Measurements from ENCODE around the gene CXCR4.

CXCR4 gene

DNA sequence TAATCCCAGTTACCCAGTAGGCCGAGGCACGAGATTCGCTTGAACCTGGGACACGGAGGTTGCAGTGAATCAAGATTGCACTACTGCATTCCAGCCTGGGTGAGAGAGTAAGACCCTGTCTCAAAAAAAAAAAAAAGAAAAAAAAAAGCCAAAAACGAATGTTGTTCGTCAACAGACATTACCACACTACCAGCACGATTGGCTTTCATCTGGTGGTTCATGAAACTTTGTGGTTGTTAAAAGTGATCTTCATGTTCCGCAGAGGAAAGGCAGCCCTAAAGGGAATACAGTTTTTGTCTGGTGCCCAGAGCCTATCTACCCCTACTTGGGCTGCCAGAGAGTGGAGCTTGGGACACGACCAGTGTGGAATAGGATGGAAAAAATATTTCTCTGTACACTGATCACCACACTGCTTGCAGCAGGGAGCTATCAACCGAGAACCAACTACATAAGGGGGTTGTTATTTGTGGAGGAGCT is 13.6 kb upstream of the CXCR4 start:
- no peak for DNase-seq

DNA sequence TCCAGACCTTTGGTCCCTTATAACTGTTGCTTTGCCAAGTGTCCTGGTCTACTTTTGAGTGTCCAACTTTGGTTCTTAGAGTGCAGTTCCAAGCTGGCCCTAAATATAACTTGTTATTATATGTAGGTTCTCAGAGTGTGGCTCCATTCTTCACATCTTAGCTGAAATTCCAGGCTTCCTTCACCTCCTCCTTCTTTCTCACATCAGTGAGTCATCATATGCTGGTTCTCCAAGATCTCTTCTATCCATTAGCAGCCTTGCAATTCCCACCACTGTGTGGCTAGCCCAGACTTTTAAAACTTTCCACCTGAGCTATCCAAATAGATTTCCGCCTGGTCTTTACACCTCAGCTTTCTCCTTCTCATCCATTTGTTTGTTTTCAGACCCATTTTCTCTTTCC is 12.6 kb upstream of the CXCR4 start:
- no peak for DNase-seq

DNA sequence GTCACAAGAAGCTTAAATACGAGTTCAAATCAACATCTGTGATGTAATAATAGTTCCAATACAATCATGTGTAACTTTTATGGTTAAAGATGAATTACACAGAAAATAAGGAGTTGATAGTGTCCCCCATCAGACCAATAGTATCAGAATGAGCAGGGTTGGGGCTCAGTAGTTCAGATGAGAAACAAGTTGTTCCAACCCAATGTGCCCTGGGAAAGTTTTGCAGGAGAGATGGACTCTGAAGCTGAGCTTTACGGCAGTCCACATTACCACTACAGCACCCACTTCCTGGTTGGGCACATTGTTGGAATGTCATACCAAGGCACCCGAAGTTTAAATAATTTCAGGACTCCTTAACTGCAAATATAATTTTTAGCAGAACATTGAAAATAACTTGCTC is 12.1 kb upstream of the CXCR4 start:
- no peak for DNase-seq

DNA sequence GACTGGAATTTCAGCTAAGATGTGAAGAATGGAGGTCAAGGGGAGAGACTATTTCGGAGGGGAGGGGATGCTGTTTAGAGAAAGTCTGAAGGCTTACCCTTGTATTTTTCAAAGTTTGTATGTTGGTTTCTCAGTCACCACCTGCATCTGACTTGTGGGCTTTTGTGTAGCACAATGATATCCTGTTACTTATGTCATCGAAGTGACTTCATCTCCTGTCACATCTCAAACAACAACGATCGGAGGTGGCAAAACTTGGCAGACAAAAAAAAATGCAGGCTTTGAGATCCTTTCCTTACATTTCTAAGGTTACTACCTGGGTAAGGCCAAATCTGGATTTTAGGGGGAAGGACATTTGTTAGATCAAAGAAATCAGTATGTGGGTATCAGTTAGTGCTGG is 11.7 kb upstream of the CXCR4 start:
- no peak for DNase-seq

DNA sequence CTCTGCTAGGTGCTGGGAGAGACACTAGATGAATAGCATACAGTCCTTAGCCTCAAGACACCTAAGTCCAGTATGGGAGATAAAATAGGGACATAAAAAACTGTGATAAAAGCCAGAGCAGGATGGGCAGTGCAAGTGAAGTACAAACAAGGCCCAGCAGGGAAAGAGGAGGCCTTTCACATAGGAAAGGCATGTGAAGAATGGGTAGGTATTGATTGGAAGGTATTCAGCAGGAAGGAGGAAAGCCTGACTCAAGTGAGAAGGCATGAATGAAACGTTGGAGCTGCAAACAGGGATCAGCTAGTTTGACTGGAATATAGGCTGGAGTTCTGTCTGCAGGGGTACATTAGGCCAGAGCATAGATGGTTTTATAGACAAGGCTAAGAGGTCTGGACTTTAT is 11.0 kb upstream of the CXCR4 start:
- DNase-seq, result no peak

DNA sequence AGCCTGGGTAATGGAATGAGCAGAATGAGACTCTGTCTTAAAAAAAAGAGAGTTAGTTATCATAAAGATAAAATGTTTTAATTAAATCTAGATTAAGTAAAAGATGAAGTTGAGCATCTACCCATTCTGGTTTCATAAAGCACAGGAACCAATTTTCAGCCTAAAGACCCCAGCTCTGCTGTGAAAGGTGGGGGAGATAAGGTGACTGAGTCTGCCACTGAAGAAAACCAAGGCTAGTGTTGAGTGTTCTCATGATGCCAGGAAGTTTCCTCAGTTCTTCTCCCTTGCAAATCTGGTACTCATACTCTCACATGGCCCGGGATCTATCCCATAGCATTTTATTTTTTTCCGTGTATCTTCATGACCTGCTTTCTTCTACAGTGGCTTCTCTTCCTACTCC is 10.4 kb upstream of the CXCR4 start:
- DNase-seq, result no peak

DNA sequence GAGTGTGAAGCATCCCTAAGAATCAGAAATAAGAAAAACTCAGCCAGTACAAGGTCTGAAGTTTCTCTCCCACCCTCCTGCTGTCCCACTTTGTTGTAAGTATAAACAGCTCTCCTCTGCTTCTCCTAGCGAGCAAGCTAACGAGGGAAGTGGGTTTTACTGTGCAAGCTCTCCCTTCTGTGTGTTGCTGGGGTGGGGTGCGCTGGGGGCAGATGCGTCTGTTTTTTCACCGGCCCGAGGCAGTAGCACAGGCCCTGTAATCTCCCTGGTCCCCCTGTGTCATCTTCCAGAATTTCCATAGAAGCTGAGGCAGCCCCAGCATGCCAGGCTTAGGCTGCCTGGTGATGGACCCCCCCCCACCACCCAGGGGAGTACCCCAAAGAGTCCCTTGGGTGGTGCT is 9.4 kb upstream of the CXCR4 start:
- no peak for DNase-seq

DNA sequence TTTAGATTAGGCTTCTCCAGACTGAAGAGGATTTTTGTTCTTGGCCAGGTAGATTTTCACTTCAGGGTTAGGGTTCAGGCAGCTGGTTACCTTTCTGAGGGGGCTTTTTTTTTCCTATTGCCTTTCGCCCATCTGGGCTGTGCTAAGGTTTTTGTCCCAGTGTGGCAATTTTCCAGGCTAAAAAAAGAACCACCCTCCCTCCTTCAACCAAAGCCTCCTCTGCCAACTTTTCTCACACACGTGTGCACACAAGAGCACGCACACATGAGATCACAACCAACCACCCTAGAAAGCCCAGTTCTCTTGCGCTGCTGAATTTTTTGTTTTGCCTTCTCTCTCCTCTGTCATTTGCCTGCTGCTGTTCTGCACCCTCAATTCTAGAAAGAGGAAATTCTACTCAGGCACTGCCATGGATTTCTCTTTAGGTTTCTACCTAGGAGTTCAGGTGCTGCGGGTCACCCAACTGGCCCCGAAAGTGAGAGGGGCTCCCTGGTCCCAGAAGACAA is 8.5 kb upstream of the CXCR4 start:
- peak; percentile 47 for DNase-seq

DNA sequence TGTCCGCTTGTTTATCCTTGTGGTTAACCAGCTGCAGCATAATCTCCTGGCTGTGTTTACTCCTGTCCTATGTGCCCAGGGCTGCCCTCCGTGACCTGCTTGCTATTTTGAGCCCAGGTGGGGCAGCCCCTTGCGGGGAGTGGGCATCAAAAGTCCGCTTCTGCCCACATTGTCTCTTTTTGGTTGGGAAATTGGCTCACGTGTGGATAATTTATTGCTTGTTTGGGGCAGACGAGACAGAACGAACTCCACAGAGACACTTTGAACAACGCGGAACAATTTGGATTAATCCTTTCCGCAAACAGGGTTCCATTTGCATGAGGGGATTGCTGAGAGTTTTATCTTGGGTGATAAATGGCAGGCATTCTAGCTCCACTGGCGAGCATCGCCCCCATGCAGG is 8.1 kb upstream of the CXCR4 start:
- DNase-seq, result no peak

DNA sequence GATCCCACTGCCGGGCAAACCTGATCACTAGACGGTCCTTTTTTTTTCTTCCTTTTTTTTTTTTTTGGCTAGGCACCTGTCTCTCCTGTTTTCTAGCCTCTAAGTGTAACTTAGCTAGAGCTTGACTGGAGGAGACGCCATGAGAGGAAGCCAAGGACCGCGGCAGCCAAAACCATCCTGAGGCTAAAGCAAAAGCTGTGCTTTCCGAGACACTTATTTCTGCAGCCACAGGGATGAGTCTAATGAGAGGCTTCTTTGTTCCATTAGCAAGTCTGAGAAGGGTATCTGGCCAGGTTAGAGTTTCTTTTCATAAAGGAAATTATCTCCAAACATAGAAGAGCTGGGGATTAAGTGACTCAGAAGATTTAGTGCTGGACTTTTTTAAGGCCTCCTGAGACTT is 7.3 kb upstream of the CXCR4 start:
- no peak for DNase-seq

DNA sequence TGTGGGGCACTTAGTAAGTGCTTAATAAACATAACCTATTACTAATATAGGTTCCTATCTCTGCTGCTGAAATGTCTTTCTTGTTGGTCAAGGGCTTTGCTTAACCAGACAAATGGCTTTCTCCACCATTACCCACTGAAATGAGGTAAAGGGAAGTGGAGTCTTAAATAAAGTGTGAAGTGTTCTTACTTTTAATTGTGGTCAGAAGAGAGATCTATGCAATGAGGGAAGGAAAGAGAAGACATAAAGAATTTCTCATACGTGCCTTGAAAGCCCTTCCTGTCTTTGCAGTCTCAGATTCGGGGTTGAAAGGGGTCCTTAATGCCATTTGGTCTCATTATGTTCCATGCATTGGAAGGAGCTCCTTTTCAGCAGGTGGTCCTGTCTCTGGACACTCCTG is 6.9 kb upstream of the CXCR4 start:
- DNase-seq, result no peak

DNA sequence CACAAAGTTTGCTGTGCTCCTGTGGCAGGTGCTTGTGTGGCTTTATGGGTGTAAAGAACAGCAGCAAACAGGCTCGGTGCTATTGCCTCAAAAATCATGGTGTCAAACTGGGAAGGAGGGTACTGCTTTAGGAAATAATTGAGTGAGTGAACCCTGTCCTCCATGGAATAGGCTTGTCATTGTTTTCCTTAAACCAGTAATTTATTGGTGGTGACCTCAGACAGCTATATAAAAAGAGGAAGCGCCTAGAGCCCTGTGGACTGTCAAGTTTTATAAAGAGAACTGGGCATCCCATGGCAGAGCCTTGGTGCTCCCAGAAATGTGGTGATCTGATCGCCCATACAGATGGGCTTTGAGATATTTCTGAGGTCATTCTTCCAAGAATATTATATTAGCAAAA is 4.7 kb upstream of the CXCR4 start:
- no peak for DNase-seq

DNA sequence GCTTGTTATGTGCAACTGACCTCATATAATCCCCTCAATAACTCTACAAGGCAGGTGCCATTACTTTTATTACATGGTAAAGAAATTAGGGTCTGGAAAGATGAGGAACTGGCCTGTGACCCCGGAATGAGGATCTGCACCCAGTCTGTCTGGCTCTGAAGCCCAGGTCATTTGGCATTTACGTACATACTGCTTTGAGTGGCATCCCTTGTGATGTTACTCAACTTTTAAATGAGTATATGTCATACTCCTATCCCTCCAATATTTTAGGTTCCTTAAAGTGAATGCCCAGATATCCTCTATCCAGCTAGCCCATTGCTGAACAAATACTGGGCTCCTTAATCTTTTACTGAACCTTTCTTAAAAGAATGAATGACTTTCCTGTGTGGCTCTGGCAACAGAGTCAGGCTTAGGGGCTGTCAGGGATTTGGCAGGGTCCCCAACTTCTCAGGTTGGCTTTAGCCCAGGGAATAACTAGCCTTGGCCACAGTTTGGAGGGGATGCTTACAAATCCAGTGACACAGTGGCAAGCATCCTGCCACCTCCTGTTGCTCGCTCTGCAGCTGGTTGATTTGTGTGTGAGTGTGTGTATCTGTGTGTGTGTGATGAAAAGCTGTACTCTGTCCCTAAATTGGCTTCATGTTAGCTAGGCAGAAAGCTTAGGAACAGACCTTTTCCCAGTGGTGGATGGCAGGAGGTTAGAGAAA is 3.4 kb upstream of the CXCR4 start:
- no peak for DNase-seq

DNA sequence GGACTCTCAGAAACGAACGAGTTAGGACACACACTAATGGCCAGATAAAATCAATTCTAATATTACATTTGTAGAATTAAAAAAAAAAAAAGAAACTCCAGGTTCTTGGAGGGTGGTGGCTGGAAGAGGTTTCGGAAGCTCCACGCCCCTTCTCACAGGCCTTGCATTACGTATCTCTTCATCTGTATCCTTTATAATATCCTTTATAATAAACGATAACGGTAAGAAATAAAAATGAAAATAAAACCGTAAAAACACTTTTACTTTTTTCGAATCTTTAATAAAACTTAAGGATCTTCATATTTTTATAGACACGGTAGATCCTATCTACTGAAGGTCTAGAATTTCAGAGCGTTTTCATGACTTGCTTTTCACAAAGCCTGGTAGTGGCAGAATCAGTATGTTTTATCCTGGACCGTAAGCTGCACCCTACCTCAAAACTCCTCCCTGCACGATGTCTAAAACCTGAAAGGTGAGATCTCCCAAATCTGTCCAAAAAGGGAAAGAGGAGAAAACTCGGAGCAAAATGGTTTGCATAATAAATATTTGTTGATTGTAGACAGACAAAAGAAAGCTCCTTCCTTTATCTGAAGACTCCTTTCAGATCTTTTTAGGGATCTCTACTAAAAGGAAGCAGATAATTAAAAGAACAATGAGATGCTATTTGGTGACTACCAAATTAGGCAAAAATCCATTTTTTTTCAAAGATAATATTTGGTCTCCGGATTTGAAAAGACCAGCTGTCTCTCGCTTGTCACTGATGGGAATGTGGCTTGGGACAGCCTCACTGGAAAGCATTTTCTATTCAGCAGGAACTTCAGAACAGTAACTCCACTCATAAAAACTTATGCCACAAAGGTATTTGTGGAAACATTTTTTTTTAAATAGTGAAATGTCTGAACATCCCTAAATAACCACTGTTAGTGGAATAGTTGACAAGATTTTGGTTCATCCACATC is 2.0 kb upstream of the CXCR4 start:
- peak; percentile 44 for DNase-seq

DNA sequence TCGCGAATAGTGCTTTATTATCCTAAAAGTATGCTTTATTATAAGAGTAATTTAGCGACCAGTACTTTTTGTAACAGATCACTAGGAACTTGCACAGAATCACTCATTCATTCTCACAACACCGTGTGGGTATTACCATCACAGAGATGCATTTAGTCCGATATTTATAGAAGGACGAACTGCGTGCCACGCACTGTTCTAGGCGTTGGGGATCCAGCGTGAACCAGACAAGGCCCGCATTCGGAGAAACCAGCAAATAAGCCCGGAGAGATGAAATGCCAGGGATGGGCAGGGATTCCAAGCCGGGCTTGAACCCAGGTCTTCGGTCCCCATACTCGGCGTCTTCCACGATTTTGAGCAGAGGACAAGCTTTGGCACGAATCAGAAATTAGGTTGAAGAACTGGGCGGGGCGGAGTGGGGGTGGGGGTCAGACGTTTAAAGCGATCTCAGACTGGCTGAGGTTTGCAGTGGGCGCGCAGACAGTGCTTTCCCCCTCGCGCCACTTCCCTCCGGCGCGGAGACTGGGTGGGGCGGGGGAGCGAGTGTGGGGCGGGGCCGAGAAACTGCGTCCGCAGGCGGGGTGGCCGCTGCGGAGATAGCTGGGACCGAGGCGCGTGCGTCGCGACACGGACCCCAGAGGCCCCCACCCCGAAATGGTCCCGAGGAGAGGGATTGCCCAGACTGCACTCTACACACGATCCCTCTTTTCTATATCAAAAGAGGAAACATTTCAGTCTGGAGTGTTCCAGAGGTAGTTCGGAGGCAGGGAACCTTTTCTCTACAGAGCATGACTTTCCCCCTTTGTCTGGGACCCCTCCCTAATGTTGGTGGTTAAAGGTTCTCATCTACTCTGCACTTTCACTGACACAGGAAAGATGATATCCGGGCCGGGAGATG is 1.1 kb upstream of the CXCR4 start:
- peak; percentile 84 for DNase-seq

DNA sequence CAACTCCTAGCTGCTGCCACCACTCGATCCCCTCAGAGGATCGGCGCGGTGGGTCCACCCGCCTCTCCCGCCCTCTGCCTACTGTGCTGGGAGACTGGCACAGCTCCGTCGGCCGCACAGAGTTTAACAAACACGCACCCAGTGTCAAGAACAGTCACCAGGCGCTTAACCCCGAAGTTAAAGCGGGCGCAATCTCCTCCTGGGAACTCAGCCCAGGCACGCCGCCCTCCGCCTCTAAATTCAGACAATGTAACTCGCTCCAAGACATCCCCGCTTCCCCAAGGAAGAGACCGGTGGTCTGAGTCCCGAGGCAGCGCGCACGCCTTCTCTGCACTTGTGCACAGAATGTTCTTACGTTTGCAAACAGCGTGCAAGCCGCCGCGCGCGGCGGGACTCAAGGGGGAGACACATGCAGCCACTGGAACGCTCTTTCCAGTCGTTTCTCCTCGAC is 533 bp downstream of the CXCR4 start:
- DNase-seq, result peak; percentile 76

DNA sequence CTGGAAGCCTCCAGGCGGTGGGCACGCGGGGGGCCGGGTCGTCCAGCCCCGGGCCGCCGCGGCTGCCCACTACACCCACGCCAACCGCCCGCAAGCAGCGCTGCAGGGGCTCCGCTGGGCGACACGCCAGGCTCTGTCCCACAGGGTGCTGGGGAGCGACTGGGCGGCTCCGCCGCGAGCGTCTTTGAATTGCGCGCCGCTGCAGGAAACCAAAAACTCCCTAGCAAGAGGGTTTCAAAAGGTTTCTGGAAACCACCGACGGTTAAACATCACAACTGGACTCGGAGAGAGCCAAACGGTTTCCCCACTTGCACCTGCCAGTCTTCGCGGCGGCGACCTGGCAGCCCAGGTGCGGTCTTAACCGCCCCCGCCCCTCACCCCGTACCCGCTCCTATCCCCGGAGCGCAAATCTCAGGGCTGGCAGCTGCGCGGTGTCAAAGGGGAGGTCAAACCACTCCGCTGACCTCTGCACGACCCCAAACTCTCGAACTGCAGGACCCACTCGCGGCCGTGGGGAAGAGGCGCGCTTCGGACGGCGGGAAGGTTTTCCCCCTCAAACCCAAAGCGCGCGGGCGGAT is 1.0 kb downstream of the CXCR4 start:
- DNase-seq, result no peak

DNA sequence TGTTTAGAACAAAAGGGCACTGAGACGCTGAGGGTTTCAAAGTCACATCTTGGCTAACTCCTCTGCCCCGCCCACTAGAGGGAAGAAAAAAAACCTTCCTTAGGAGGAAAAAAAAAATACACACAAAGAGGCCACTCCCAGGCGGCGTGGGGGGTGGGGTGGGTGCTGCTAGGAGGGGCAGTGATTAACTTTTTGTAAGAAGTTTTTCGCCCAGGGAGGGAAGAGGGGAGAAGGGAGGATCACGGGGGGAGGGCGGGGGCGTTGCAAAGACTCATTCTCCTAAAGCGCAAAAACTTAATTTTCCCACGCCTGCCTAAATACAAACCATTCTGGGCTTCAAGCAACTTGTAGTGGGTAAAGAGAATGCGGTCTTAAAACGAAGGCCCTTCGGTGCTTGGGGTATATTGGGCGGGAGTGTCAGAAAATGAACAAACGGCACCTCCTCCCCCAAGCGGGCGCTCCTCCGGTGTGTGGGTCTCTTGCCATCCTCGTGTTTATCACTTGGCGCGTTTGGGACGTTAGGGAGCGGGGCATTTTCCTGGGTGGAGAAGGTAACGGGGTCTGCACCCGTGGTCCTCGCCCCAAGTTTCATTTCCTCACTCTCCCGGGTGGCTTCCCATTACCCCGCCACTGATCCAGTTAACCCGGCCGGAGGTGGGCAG is 1.7 kb downstream of the CXCR4 start:
- peak; percentile 62 for DNase-seq

DNA sequence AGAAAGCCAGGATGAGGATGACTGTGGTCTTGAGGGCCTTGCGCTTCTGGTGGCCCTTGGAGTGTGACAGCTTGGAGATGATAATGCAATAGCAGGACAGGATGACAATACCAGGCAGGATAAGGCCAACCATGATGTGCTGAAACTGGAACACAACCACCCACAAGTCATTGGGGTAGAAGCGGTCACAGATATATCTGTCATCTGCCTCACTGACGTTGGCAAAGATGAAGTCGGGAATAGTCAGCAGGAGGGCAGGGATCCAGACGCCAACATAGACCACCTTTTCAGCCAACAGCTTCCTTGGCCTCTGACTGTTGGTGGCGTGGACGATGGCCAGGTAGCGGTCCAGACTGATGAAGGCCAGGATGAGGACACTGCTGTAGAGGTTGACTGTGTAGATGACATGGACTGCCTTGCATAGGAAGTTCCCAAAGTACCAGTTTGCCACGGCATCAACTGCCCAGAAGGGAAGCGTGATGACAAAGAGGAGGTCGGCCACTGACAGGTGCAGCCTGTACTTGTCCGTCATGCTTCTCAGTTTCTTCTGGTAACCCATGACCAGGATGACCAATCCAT is 2.7 kb downstream of the CXCR4 start:
- no peak for DNase-seq

DNA sequence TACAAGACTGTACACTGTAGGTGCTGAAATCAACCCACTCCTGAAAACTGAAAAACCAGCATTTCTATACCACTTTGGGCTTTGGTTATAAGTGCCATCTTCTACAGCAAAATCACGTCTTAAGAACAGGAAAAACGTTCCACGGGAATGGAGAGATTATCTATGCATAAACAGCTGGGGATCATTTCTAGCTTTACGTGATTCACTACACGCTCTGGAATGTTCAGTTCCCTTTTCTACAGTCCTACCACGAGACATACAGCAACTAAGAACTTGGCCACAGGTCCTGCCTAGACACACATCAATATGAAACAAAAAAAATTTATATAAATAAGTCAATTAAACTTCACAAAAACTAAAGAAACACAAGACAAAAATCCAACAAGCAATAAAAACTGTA is 3.6 kb downstream of the CXCR4 start:
- DNase-seq, result no peak

DNA sequence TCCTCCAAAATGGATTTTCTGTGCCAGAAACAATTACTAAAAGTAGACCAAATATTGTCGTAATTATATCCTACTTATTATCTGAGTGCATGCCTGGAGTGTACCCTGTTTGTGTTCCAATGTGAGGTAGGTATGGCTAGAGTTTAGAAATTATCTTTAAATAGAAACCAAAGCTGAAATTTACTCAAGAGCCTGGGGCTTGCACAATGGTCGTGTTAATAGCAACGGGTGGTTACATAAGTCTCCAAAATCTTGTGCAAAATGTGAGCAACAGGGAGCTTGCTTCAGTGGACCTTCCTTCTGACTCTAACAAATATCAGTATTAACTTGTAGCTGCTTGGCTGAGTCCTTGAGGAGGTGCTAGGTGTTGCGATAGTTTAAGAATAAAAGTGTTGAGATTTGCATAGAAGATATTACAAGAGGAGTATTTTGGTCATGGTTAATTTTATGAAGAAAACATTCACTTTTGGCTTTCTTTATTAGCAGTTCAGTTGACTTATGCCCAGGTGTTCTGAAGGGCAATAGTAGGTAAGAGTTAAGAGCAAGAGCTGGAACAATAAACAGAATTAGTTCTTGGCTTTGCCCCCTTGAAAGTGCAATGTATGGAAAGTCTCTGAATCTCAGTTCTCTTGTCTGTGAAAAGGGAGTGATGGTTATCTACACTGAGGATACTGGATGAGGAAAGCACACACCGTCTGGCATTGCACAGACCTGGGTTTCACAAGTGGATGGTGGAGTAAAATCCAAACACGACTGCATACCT is 4.6 kb downstream of the CXCR4 start:
- no peak for DNase-seq
